EH (cell line): Measurements from ENCODE around the gene ZNF280A.

Experiments
- DNase-seq: peaks from one replicate; pipeline ENCODE4 v3.0.0-alpha.2; 2015; ENCODE audit warnings: low read depth

The ZNF280A gene

GRCh38 chr22:22520020-22520656, at the start of gene ZNF280A:
ZNF280A (minus strand) TSS chr22:22520270; CDS start chr22:22515630, 4,640 bp downstream.
- no peak for DNase-seq

GRCh38 chr22:22569218-22569617, 49.1 kb upstream of the ZNF280A start:
- no peak for DNase-seq

GRCh38 chr22:22565981-22566380, 45.9 kb upstream of the ZNF280A start:
- DNase-seq, result peak; percentile 22

GRCh38 chr22:22558972-22559603, 39.0 kb upstream of the ZNF280A start, which contains the start of gene PRAME:
PRAME (minus strand) TSS chr22:22559265; CDS start chr22:22556832, 2,433 bp downstream.
- DNase-seq, result peak; percentile 29

- DNase-seq, result no peak
Observed at GRCh38 chr22:22558071-22558971, 38.3 kb upstream of the ZNF280A start.

GRCh38 chr22:22556995-22557925, 37.2 kb upstream of the ZNF280A start:
- no peak for DNase-seq

- no peak for DNase-seq
Observed at GRCh38 chr22:22556578-22556977, 36.5 kb upstream of the ZNF280A start.

- DNase-seq, result no peak
Observed at GRCh38 chr22:22555596-22555995, 35.5 kb upstream of the ZNF280A start.

- no peak for DNase-seq
Observed at GRCh38 chr22:22554587-22555284, 34.7 kb upstream of the ZNF280A start.

GRCh38 chr22:22553735-22554586, 33.9 kb upstream of the ZNF280A start:
- no peak for DNase-seq

GRCh38 chr22:22553141-22553540, 33.1 kb upstream of the ZNF280A start:
- DNase-seq, result no peak

- DNase-seq, result peak; percentile 3
Observed at GRCh38 chr22:22552630-22553029, 32.6 kb upstream of the ZNF280A start.

- no peak for DNase-seq
Observed at GRCh38 chr22:22550789-22551434, 30.8 kb upstream of the ZNF280A start.

GRCh38 chr22:22548910-22549309, 28.8 kb upstream of the ZNF280A start:
- DNase-seq, result no peak

GRCh38 chr22:22548317-22548716, 28.2 kb upstream of the ZNF280A start:
- DNase-seq, result no peak

GRCh38 chr22:22547692-22548300, 27.7 kb upstream of the ZNF280A start:
- DNase-seq, result no peak

- DNase-seq, result no peak
Observed at GRCh38 chr22:22547226-22547625, 27.2 kb upstream of the ZNF280A start.

GRCh38 chr22:22546490-22546889, 26.4 kb upstream of the ZNF280A start:
- DNase-seq, result no peak

GRCh38 chr22:22545084-22545483, 25.0 kb upstream of the ZNF280A start:
- no peak for DNase-seq
